NCI-H2227 treated with DMSO at 0.1 percent for 48 hours (cell line): Measurements from ENCODE around the gene ANKRD65.

Experiments used
- DNase-seq: peaks from one replicate; lab custom pipeline; 2025; lab: John Stamatoyannopoulos, UW

The ANKRD65 gene

DNA sequence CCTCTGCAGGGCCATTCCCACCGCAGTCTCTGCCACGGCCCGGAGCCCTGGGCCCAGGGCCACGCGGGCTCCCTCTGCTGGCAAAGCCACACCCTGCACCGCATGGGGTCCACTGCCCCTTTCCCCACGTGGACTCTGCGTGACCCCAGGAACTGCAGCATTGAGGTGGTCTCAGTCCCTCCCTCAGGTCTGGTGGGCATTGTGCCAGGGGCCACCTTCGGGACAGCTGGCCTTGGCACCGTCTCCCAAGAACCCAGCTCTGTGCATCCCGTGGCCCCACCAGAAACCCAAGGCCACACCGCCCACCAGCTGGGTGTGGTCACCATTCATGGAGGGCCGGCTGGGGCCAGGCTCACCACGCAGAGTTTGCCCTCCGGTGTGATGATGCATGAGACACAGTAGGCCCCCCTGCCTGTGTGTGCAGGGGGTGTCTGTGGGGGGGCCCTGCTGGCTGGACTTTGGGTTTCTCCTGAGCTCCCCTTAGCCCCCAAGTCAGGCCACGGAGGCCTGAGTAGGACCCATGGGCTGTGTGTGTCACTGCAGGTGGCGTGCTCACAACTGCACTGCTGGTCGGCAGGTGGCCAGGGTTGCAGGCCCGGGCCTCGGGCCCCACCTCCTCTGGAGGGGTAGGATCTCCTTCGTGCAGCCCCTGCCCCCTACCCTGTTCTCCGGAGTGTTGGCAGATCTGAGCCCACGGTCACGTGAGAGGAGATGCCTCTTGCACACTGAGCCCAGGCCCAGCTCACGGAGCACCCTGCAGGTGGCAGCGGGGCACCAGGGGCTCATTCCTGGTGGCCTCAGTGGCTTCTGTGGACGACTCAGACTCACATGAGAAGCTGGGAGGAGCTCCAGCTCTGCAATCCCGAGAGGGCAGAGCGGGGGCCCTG, 20.2 kb upstream of the ANKRD65 start:
- no peak for DNase-seq

- DNase-seq: no peak
Measured at GRCh38 chr1:1440262-1441001, 19.4 kb upstream of the ANKRD65 start.

- no peak for DNase-seq
Measured at GRCh38 chr1:1439546-1440261, 18.6 kb upstream of the ANKRD65 start.

DNA sequence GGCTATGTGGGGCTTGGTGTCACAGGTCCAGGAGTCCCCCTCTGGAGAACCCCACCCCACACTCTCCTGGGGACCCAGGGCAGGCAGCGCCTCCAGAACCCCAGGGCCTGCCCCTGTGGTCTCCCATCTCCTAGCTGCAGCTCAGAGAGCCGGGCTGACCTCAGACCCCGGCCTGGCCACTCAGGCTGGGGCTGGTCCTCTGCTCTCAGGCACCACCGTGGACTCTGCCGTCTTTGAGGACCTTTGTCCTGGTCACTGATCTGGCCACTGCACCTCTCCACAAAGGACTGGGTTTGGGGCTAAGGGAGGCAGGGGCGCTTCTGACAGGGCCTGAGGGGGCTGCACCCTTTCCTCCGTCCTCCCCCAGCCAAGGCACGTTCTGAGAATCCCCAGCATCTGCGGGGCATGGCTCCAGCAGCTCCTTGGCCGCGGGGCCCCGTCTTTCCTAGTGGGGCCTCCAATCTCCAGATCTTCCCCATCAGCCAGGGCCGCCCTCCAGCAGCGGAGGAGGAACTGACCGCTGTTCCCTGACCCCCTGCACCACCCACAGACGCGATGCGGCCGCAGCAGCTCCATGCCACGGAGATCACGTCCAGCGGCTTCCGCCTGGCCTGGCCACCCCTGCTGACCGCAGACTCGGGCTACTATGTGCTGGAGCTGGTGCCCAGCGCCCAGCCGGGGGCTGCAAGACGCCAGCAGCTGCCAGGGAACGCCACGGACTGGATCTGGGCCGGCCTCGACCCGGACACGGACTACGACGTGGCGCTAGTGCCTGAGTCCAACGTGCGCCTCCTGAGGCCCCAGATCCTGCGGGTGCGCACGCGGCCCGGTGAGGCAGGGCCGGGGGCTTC, 17.7 kb upstream of the ANKRD65 start:
- no peak for DNase-seq

DNA sequence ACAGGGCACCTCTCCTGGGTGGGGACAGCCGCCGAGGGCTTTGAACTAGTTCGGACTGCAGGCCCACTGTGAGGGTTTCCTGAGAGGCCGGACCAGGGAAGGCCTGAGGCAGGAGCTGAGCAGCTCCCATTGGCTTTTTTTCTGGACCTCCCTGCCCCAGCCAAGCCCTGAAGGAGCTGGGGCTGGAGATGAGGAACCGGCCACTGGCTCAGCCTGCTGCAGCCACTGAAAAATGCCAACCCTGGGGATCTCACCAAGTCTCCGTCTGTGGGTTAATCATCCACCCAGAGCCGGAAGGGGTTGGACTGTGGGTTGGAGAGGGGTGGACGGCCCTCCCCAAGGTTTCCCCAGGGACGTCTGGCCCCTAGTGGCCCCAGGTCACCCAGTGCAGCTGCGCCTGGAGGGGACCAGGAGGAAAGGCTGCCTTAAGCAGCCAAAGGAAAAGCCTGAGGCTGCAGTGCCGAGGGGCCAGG, 16.9 kb upstream of the ANKRD65 start:
- DNase-seq: no peak

- DNase-seq: no peak
Measured at GRCh38 chr1:1437033-1437903, 16.2 kb upstream of the ANKRD65 start.

DNA sequence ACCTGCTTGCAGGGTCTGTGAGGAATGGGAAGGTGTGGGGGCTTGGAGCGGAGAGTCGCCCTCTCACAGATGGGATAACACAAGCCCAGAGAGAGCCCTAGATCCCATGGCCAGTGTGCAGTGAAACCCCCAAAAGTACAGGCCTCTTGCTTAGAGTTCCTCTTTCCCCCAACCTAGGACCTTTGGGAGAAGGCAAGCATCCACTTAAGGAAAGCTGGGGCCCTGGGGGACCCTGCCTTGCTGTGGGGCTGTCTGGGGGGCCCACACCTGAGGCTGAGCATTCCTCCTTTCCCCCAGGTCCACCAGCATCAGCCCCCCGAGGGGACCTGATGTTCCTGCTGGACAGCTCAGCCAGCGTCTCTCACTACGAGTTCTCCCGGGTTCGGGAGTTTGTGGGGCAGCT, 15.6 kb upstream of the ANKRD65 start:
- DNase-seq: no peak

GRCh38 chr1:1435911-1436629, 15.0 kb upstream of the ANKRD65 start:
- no peak for DNase-seq

- DNase-seq: peak; percentile 36
Measured at GRCh38 chr1:1435106-1435903, 14.2 kb upstream of the ANKRD65 start, which contains the start of gene VWA1. Gene VWA1 (plus strand): TSS chr1:1435690. CDS start chr1:1435749, 59 bp downstream.

DNA sequence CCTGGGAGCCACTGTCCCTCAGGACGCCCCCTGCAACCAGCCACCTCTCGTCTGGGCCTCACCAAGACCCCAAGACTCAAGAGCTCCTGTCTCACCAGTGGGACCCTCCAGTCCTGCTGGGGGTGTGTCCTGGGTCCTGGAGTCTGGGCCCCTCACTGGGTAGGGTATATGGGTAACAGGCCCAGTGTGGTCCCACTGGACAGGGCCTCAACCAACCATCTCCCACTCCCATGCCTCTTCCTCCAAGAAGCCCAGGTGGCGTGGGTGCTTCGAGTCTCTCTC, 13.7 kb upstream of the ANKRD65 start:
- DNase-seq: no peak

DNA sequence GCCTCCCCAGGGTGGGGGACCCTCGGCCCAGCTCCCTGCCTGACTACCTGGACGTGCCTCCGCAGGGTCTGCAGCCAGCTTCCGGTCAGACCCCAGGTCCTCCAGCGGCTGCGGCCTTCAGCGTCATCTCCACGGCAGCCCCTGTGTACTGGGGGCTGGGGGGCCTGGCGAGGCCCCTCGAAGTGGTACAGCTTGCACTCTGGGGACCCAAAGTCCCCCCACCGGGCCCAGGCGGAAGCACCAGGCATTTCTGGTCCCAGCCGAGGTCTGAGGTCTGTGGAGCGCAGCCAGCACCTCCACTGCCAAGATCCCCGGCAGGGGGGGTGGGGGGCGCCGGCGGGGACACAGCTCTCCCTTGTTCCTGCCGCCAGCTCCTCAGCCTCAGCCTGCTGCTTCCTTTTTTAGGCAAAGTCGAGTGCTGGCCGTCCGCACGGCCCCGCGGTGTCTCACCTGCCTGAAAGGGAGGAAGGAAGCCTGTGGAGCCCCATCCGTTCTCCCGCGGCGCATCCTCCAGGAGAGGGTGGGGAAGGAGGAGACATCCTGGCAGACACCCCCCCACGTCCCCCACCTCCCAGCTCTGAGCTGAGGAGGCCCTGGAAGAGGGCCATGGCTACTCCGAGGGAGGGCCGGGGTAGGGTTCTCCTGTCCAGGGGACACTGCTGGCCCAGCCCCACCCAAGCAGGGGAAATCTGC, 13.2 kb upstream of the ANKRD65 start:
- no peak for DNase-seq

DNA sequence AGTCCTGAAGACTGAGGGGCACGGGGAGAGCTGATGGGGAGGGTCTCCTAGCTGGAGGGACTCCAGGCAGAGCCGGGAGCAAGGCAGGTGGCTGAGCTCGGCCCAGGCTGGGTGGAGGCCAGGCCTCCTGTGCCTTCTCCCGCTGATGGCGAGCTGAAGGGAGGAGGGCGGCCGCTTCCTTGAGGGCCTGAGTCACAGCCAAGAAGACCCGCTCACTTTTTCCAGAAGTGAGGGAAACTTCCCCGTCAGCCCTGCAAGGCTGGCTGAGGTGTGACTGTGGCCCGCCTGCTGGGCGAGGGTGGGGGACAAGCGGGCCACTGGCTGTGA, 12.7 kb upstream of the ANKRD65 start:
- no peak for DNase-seq

DNA sequence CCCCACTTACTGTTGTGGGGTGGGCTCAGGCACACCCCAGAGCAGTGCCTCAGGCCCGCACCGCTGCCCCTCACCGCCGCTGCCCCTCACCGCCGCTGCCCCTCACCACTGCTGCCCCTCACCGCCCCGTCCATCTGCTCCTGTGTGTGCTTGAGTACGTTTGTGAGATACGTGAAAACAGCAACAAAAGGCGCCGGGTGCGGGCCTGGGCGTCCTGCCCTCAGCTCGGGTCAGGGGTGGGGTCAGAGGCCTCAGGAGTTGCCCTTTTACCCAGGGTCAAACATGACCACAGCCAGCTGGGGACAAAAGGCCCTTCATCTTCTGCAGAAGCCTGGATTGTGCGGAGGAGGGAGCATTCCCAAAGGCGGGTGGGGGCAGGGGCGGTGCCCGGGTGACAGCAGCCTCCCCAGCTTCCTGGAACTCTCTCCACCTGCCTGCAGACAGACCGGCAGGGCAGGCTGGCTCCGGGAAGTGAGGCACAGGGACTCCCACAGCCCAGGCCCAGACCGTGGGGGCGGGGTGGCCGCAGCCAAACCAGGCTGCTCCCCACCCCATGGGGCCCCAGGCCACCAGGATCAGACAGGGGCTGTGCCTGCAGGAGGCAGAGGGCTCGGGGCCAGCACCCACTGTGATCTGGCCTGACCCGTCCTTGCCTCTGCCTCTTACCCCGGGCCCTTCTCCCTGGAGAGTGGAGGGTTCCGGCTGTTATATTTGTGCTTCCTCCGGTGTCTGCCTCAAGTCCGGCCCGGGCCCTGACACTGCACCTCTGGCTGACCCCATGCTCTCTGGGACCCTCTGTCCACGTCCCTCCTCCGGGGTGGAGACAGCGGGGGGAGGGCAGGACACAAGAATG, 12.1 kb upstream of the ANKRD65 start:
- DNase-seq: no peak

DNA sequence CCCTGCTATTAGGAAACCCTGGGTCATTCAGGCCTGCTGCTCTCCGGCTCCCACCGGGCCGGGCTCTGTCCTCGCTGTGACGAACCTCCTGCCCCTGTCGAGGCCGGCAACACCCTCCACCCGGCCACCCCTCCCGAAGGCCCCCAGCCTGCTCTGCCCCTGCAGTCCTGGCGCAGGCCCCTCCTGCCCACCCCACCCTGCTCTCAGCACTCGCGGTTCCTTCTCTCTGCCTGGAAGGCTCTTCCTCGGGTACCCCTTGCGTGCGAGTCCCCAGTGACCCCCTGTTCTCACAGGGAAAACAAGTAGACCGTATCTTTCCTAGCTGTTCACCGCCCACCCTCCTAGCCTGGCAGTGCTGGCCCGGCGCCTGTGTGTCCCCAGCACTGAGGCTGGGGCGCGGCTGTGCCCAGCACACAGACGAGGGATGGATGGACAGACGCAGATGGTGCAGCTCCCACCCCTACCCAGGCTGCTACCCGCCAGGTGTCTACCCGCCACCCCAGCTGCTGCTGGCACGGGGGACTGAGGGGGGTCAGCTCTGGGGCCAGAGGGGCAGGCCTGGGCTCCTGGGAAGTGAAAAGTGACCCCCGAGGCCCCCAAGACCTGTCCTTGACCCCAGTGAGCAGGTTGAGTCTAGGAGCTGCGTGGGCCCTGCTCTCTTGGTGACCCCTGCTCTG, 11.3 kb upstream of the ANKRD65 start:
- no peak for DNase-seq

DNA sequence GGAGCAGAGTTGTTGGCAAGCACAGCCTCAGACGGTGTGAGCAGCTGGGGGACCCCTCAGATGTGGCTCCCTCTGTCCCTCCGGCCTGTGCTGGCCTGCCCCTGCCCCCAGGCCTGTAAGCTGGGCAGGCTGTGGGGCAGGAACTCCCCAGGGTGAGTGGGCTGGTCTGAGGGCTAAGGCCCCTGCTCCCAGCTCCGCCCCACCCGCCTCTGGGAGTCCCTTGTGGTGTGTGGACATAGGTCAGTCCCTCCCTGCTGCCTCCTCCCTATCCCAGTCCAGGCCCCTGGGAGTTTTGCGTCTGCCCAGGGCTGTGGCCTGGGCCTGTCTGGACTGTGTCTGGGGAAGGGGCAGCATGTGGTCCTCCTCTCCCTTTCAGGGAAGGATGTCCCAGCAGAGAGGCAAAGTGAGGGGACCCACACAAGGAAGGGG, 10.8 kb upstream of the ANKRD65 start:
- no peak for DNase-seq

DNA sequence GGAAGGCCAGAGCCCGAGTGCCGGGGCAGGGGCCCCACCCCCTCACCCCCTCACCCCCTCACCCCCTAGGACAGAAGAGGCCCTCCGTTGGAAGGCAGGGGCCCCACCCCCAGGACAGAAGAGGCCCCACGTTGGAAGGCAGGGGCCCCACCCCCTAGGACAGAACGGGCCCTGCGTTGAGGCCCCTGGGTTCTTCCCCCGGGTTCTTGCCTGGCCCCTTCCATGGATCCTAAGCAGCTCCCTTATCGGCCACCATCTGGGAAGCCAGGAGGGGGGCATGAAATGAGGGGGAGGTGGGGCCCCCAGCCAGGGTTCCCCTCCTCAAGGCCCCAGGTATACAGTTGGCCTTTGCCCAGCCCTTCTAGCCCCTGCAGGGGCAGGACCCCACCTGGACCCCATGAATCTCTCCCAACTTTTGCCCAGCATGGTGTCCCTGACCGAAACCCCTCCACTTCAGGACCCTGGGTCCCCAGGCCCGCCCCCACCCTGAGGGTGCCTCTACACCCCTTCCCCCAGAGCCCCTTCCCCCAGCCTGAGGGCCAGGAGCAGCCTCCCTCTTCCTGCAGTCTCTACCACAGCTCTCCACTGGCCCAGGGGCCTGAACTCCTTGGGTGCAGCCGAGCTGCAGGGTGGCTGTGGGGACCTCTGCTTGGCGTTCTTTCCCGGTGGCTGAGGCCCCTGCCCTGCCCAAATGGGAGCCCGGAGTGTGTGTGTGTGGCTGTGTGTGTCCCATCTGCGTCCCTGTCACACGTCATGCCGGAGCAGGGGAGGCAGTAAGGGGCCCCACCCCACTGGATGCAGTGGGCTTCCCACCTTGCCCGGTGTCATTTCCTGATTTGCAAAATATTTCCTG, 10.1 kb upstream of the ANKRD65 start:
- DNase-seq: no peak
